ENCODE data around the gene CFAP210.

The CFAP210 gene, protein sequence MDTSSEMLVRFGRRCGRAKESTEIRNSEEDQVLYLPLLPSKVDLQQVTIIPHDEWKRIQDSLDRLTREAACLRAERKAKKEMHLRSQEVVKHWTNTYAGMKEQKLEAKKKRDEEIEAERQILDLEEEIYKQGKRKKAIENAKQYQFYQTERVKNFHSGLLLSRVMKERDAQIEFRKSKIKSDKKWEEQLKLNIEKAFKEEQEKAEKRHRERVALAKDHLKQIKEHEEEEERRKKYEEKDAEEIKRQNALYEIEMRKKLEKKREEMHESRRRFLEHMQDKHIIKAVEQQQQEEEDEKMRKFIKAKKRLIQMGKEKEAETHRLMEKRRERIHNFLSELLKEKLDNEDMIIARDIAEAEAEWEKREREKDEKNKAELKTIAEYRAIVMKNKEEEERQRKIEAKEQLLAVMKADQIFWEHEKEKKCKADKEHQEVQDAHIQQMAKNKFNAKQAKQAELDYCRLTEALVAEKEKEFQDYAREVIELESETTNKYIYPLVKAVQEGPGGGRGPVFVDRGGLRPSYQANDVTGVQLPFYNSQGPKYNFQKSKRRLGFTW

DNA sequence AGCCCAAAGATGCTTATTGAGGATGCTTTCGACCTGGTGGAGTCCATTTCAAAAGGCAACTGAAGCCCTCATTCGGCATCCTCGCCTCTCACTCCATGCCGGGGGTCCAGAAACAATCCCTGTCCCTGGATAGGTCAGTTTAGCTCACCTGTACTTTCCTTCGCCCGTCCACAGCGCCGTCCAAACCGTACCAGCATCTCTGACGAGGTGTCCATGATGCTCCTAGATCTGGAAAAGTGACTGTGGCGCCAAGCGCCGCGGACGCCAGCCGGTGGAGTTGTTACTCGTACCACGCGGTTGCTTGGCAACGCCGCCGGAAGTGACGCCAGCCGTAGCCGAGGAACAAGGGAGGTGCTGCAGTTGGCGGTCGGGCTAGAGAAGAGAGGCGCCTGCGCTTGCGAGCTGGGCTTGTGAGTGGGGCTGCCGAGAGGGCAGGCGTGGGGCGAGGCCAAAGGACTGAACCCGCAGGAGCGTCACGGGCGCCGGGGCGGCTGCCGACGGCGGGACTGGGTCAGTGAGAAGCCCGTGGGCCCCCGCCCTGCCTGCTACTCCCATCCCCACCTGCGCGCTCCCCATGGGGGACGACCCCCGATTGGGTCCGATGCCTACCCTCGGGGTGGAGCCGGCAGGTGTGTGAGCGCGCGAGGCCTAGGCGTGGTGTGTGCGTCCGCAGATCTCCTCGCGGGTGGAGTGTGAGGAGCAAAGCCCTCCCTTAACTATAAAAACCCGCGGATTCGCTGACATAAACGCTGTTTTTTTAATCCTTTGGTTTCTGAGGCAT lies at the start of gene CFAP210, which contains the start of gene PHOSPHO2:
Gene CFAP210, minus strand, starts transcription at position 293 of the 781 bp plus-strand sequence. Its CDS starts 78 bp downstream, at position 215.
Gene PHOSPHO2, plus strand, starts transcription at position 357 of the 781 bp plus-strand sequence. CDS start 6,503 bp downstream, outside the sequence.
- DNase-seq (ENCODE audit: low spot score): peak; percentile 94

DNA sequence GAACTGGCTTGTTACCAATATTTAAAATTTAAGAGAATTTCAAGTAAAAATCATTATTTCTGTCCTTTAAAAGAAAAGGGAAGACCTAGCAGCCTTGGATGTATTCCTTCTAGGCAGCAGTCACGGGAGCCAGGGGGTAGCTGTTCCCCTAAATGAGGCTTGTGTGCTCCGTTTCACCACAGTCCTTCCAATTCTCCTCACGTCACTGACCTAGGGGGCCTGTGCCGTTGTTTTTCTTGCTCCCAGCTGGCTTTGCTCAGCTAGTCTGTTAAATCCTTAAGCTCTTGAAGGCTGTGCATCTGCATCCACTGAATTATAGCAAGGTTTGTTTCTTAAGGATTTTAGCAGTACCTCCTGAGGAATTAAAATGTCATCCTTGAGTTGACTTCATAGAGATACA lies 49.3 kb upstream of the CFAP210 start:
- peak; percentile 50 for DNase-seq (ENCODE audit: low spot score)

DNA sequence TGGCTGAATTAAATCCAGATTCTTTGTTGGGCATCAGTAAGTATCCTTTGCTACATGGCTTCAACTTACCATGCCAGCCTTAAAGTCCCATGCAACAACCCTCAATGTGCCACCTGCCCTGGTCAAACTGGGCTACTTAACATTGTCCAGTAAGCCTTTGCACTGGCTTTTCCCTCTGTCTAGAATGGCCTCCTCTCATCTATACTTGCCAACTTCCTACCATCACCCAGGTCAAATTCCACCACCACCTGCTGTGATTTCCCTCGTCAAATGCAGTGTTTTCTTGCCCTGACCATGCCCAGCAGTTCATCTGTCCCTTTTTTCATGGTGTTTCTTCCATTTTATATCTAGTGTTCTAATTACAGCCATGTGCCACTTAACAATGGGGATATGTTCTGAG lies 45.1 kb upstream of the CFAP210 start:
- no peak for DNase-seq (ENCODE audit: low spot score)

DNA sequence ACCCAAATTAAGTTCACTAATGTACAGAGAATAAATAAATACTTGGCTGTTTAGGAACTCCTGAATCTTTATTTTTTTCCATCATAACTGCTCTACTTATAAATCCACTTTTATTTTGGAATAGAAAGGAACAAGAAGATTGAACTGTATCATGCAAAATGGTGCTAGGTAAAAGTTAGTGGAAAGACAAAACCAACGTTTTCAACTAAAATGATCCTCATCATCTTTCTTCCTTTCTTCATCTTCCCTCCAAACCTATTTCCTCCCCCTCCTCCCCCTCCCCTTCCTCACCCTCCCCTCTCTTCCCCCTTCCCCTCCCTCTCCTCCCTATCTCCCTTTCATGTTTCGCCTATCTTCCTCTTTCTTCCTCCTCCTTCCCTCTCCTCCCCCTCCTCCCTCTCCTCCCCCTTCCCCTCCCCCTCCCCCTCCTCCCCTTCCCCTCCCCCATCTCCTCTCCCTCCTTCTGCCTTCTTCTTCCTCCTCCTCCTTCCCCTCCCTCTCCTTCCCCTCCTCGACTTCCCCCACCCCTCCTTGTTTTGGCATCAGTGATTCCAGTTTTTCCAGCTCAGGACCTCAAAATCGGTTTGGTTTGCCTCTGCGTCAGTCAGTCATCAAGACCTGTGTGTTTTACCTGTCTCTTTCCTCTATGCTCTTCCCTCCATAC lies 44.5 kb upstream of the CFAP210 start:
- no peak for DNase-seq (ENCODE audit: low spot score)

DNA sequence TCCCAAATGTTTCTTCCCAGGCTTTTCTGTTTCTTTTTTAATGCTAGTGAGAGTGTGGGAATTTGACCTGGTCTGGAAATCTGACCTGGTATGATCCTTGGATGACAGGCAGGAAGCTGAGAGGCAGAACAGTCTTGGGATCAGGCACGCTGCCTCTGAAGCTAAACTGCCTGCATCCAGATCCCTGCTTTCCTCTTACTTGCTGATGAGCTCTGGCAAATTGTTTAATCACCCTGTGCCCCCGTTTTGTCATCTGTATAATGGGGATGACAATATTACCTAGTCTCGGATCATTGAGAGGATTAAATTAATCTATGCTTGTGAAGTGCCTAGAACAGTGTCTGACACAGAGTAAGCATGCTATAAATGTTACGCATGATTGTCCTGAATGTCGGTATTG lies 42.7 kb upstream of the CFAP210 start:
- DNase-seq (ENCODE audit: low spot score): no peak

DNA sequence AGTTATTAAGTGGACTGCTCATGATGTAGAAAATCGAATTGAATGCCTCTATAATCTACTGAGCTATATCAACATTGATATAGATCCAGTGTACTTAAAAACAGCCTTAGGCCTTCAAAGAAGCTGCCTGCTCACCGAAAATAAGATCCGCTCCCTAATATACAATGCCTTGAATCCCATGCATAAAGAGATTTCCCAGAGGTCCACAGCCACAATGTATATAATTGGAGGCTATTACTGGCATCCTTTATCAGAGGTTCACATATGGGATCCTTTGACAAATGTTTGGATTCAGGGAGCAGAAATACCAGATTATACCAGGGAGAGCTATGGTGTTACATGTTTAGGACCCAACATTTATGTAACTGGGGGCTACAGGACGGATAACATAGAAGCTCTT lies 41.4 kb upstream of the CFAP210 start:
- no peak for DNase-seq (ENCODE audit: low spot score)

DNA sequence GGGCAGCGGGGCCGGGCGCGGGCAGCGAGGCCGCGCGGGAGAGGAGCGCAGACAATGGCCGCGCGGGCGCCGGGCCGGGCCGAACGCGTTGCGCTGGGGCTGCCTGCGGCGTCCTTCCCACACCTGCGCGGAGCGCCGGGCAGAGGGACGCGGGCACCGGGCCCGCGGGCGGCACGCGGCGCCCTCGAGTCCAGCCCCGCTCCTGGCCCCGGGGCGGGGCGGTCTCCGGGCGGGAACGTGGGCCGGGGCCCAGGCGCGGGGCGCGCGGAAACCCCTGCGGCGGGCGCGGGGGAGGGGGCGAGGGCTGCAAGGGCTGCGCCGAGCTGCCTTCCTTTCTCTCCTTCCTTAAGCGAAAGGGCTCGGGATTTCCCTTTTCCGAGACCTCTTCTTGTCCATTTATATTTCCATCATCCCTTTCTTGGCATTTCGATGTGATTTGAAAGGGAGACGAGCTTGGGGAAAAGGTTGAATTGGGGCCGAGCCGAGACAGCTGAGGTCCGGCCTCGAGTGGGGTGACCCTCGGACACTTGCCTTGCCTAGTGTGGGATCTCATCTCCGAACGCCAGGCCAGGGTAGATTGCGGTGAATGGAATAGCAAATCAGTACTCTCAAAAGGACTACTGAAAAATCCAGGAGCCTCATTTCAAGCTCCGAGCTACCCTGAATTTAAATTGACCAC lies 40.1 kb upstream of the CFAP210 start:
- DNase-seq (ENCODE audit: low spot score): no peak

DNA sequence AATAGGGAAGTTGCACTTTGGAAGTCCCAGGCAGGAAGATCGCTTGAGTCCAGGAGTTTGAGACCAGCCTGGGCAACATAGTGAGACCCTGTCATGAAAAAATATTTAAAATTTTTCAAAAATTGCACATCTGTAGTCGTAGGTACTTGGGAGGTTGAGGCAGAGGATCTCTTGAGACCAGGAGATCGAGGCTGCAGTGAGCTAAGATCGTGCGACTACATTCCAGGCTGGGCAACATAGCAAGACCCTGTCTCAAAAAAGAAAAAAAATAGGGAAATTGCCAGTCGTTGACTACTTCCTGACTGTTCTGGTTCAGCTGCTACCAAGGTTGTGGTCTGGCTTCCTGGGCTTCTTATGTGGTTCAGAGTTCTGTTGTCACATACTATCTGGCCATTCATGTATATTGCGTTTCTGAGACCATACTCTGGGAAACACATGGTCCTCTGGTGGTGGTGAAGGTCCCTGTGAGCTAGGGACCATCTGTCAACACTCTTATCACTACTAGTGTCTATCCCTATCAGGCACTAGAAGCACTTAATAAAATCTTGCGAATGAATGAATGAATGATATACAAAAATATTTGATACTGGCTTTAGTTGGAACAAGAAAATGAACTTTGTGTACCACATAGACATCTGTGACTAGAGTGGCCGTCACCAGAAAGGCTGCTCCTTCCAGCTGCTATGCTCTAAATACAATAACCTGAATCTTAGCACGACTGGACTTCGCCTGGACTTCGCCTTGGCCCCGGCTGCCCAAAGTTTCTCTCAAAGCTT lies 38.6 kb upstream of the CFAP210 start:
- DNase-seq (ENCODE audit: low spot score): no peak

DNA sequence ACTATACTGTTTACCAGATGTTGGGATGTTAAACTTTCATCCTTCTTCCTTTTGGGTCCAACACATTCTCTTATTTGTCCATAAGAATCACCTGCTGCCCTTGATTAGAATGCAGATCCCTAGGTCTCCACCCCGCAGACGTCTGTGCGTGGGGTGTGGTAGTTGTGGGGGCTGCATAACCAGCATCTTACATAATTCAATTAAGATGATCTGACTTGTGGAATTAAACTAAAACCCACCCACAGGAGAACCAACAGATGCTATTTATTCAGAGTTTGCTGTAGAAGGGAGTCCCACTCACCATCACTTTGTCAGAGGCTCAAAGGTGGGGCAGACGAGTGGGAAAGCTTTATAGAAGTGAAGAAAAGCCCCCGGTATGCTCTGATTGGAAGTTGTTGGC lies 37.9 kb upstream of the CFAP210 start:
- no peak for DNase-seq (ENCODE audit: low spot score)

DNA sequence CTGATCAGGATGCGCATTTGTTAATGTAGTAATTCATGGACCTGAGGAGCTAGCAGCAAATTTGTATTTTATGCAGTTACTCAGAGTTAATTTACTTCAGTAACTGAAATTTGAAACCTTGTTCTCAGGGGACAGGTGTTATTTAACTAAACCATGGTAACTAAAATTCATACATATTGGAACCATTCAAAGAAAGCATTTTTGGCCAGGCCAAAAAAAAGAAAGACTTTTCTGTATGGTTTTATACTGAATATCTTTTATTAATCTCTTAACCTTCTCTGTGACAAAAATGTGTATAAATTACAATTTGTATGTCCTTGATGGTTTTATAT lies 35.0 kb upstream of the CFAP210 start:
- DNase-seq (ENCODE audit: low spot score): no peak

DNA sequence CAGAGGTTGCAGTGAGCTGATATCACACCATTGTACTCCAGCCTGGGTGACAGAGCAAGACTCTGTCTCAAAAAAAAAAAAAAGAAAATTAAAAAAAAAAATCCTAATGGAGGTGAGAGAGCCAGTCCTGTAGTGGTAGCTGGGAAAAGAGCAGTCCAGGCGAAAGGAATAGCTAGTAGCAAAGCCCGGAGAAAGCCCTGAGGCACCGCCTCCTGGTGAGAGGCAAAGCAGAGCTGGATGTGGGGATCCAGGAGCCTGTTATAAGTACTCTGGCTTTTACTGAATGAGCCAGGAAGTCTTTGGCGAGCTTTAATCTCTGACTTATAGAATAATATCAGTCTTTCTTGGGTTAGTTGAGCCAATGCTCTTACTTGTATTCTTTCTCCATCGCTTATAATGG lies 32.9 kb upstream of the CFAP210 start:
- no peak for DNase-seq (ENCODE audit: low spot score)

DNA sequence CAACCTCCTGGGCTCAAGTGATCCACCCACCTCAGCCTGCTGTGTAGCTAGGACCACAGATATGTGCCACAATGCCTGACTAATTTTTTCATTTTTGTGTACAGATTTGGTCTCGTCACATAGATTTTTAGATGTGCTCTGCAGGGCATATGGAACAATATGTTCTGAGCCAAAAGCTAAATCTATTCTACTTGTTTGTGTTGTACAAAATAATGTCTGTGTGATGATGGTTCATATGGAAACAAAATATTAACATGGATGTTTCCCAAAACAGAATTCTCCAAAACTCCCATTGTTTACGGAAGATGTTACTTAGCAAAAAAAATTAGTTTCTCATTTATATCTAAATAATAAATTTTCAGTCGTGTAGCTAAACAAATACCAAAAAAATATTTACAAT lies 26.8 kb upstream of the CFAP210 start:
- no peak for DNase-seq (ENCODE audit: low spot score)

DNA sequence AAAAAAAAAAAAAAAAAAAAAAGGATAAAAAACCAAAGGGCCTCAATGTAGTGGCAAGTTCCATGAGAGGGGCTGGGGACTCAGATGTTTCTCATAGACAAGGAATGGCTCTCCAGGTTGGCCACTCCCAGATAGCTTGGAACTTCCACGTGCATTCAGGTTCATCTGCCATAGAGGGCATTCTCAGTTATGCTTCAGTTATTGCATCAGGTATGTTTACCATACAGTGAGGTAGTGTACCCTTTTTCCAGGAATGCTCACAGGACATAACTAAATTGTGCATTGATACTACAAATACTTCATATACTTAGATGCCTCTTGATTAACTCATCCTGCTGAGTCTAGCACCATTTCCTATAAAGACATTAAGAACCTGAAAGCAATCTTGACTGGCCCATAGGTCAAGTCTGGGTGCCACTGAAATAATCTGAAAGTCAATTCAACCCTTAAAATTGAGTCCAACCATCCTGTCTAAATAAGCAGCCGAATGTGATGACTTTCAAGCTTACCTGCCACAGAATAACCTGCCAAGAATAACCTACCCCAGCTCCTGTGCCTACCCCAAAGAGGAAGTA lies 24.8 kb upstream of the CFAP210 start:
- no peak for DNase-seq (ENCODE audit: low spot score)

DNA sequence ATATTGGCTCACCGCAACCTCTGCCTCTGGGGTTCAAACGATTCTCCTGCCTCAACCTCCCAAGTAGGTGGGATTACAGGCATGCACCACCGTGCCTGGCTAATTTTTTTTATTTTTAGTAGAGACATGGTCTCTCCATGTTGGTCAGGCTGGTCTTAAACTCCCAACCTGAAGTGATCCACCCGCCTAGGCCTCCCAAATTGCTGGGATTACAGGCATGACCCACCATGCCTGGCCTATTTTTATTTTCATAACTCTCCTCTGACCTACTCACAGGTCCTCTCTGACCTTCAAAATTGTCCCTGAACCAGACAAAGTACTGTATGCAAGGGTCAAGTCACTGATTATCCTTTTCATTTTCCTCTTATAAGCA lies 23.5 kb upstream of the CFAP210 start:
- DNase-seq (ENCODE audit: low spot score): no peak

DNA sequence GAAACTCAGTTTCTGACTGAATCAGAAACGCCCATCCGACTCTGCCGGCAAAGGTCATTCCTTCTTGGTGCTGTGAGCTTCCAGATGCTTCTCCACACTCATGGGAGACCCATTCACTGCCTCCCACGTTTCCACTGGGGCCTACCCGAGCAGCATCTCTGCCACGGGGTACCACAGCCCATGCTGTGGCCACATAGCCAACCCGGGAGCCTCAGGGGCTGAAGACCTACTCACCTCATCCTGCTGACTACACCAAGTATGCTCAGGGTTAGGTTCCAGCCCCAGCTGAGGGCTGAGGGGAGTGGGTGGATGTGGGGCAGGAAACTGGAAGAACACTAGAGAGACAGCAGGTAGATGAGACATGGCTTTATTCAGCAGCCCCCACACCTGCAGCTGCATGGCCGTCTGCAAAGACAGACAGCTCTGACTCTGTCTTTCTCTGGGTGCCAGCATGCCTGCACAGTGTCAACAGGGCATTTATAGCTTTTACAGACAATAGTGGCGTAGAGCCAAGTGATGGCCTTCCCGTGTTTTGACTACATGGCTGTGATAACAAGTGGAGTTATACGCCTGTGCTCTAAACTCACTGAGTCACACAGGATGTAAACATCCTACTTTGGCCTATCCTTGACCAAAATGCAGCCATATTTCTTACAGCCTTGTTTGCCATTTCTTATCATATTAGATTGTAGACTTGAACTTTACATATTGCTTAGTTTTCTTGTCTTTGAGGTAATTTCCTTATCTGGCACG lies 22.9 kb upstream of the CFAP210 start:
- DNase-seq (ENCODE audit: low spot score): no peak

DNA sequence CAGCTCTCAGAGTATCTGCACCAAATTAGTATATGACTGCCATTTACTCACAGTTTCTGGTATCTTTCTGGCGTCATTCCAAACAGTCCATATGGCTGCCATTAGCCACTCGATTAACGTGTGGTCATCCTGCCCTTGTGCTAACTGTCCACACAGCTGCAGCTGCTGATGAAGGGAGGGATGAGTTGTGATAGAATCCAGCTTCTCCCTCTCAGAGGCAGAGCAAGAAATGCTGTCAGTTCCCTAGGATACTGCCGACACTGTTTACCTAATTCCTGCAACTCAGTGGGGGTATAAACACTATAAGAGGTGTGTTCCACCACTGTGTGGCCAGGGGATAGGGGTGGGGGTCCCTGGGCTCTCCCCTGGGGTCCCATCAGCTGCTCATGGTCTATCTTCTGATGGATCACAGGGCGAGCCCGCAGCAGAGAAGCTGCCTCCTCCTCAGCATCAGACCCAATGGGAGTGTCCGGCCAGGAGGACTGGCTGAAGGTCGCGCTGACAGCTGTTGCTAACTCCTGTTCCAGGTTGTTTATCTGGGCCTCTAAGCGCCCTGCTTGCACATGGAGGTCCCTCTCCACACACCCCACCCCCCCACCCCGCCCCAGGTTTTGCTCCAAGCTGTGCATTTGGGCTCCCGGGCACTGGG lies 22.2 kb upstream of the CFAP210 start:
- DNase-seq (ENCODE audit: low spot score): no peak

DNA sequence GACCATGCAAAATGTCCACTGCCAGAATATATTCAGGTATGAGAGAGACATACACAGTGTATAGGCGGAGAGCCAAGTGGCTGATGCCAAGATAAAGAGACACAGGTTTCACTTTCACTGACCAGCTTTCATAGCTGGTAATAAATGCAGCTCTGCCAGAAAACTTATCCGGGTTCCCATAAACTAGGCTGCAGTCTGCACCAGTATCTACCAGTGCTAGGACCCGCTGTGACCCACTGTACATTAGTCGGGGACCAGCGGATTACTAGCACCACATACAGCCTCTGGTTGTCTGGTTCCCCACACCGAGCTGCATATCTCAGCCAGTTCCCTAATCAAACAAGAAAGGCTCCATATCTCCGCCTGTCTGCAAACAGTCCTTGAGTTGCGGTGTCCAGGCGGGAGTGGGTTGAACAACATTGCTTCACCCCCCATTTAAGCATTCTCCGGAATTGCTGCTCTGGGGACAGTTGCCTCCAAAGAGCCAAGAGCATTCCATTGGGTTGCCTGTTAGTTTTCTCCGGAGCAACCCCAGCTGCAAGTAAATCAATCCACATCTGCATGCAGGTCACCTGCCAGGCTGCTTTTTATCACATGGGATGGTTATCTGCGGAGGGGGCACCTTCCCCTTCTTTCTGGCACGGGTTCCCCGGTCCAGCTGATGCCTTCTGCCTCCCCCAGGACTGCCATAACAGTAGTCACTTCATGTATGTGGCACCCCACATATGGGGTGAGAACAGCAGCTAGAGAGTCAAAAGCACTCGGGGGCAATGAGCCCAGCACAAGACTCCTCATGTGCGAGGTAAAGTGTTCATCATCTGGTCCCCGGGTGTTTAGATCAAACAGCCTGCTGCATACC lies 21.4 kb upstream of the CFAP210 start:
- no peak for DNase-seq (ENCODE audit: low spot score)

DNA sequence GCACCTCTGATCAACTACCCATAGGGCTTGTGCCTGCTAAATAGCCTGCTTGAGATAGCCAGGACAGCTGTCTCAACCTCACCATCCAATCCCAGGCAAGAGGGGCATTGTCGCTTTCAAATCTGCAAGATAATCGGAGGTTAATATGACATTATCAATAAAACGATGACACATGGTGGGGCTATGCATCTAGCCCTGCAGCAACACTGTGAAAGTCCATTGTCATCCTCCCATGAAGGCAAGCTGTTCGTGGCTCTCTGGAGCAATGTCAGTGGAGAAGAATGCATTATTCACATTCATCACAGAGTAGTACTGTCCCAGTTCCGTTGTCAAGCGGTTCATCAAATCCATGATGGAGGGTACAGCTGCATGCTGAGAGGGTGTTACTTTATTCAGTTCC lies 20.5 kb upstream of the CFAP210 start:
- DNase-seq (ENCODE audit: low spot score): peak; percentile 78

DNA sequence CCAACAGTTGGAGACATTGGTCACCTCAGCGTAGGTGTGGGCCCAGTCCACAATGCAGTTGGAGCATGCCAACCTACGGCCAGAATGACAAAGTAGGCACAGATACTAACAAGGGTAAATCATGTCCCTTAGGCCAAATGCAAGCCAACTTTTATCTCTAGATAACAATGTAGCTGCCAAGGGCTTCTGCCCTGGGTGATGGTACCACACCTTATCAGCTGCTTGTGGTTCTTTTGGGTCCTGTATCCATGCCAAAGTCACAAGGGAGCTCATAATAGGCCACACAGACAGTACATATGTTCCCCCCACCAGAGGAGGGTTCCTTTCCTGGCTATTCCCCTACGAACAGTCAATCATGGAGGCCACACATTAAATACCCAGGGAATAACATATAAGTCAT lies 19.1 kb upstream of the CFAP210 start:
- DNase-seq (ENCODE audit: low spot score): no peak

Data from globus pallidus (tissue), 1 donor.